RPMI8226 (cell line): ENCODE data around the gene REN.

Experiments
- DNase-seq: peaks from one replicate; pipeline ENCODE4 v3.0.0-alpha.2; 2015

The REN gene

DNA sequence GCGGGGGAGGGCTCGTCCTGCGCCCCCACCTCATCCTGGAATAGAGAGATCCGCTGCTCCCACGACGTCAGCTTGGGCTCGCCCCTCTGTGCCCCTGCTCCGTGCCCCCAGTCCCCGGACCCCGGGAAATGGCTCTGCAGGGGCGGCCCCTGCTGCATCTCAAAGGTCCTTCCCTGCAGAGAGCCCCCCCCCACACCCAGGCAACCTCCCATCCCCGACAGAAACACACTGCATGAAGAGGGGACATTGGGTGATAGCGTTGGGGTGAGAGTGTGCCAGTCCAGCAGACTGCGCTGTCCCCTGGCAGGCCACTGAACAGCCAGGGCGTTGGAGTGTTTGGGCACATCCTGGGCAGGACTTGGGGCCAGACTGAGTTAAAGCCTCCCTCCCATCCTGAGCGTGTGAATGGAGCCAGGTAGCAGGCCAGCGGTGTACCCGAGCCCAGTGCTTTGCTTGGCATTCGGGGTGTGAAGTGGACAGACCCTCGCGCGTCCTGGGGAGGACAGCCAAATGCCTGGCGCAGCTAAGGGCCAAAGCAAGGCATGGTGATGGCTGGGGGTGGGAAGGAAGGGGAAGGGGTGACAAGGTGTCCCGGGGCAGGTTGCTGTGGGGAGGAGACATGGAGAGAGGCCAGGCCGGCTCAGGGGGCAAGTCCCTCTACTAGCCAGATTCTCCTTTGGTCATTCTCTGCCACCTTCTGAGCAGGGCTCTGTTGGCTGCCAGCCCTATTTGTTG lies 13.7 kb downstream of the REN start:
- no peak for DNase-seq

DNA sequence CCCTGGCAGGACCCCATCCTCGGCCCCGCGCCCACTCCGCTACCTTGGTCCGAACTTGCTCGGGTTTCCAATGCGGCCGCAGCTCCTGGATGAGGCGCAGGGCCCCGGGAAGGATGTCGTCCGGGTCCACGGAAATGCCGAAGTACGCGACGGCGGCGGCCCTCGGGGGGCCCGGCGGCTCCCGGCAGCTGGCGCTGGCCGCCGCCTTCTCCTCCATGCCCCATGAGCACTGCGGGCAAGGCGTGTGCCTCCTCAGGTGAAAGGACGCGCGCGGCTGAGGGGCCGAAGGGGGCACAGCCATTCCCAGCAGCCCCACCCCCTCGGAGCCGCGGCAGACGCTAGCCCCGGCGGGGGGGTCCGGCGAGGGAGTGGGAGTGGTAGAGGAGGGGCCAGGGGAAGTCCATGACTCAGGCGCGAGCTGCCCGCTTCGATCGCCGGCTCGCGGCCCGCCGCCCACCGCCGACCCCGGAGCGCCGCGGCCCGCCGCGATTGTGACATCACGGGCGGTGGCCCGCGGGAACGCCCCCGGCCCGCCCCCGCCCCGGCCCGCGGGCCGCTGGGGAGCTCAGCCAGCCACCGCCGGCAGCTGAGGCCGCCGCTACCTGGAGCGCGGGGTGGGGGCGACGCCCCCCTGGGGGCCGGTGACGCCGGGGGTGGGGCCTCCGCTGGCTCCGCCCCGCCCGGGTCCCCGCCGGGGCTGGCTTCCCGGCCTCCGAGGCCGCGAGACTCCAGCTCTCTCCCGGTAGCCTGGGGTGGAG lies 14.4 kb downstream of the REN start, which contains the start of gene ETNK2:
ETNK2 (minus strand) TSS at position 493 of the 758 bp plus-strand sequence; CDS start at position 301, 192 bp downstream.
- DNase-seq: peak; percentile 19

DNA sequence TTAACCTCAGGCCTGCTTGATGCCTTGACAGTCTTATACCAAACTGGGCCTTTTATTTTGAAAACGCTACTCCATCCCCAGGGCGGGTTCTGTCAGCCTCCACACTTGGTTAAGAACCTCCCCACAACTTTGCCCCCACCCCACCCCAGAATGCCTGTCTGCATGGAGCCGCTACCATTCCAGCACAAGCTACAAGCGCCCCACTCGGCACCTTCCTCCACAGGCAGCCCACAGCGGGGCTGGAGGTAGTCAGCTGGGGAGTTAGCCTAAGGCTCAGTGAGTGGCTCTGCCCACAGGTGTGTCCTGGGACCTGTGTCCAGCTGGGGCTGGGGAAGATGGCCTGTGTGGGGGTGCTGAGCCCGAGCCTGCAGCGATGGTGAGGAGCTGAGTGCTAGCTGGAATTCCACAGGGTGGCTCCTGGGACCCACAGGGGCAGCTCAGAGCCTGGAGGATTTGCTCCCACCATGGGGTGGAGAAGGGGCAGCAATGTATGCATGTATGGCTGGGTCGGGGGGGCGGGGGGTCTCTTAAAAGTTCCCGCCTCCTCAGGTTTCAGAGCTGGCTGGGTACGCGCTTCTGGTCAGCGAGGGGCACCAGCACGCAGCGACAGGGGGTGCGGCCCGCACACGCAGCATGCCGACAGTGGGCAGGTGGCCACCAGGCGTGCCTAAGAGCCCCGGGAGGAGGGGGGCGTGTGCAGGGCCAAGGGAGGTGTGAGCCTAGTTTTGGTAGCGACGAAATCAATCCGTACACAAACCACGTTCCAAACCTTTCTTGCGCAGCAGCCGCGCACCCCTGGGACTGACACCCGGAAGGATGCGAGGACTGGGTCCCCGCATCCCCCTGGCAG lies 15.2 kb downstream of the REN start:
- no peak for DNase-seq

DNA sequence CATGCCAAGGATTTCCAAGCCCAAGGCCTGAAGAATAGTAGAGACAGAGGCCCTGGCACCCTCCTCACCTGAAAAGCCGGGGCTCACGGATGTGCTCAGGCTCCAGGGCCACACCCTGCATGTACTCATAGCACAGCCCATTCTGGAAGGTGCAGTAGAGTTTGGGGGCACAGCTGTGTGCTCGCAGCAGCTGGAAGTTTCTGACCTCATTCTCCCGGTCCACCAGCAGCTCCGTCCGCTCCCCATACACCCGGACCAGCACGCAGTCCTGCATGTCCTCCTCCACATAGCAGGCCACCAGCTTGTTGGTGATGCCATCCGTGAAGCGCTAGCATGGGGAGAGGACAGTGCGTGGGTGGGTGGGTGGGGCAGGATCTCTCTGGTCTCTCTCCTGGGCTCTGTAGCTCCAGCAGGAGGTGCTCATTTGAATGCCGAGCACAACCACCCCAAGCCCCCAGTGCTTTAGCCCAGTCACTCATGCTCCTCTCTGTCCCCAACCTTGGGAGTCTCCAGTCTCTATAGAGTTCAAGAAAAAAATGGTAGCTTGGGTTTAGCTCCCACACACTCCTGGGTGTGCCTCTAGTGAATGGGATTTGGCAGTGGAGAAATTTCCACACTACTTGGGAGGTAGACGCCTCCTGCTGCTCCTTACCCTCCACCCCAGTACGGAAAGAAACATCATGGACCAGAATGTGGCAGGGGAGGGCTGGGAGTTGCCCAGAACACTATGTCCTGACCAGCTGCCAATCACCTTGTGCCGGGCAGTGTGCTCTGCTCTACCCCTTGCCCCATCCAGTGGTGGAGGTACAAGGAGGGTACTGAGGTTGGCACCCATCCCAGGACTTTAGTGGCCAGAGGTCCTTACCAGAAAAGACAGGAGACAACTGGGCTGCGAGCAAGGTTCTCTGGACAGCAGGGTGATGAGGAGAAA lies 16.2 kb downstream of the REN start:
- DNase-seq: no peak

DNA sequence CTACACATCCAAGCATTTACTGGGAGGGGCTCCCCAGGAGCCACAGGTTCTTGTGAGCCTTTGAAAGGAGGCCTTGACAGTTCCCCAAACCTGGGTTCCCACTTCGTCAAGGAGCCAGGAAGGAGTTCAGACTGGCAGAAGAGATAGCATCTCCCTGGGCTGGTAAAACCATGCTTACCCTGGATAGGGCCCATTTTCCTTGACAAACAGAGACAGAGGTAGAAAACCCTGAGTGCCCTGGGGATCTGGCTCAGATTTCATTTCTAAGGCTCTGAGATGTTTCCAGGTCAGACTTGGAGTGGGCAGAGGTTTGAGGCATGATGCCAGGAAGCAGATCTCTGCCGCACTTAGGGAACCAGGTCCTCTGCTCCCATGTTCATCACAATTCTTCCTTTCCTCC lies 17.0 kb downstream of the REN start:
- no peak for DNase-seq

DNA sequence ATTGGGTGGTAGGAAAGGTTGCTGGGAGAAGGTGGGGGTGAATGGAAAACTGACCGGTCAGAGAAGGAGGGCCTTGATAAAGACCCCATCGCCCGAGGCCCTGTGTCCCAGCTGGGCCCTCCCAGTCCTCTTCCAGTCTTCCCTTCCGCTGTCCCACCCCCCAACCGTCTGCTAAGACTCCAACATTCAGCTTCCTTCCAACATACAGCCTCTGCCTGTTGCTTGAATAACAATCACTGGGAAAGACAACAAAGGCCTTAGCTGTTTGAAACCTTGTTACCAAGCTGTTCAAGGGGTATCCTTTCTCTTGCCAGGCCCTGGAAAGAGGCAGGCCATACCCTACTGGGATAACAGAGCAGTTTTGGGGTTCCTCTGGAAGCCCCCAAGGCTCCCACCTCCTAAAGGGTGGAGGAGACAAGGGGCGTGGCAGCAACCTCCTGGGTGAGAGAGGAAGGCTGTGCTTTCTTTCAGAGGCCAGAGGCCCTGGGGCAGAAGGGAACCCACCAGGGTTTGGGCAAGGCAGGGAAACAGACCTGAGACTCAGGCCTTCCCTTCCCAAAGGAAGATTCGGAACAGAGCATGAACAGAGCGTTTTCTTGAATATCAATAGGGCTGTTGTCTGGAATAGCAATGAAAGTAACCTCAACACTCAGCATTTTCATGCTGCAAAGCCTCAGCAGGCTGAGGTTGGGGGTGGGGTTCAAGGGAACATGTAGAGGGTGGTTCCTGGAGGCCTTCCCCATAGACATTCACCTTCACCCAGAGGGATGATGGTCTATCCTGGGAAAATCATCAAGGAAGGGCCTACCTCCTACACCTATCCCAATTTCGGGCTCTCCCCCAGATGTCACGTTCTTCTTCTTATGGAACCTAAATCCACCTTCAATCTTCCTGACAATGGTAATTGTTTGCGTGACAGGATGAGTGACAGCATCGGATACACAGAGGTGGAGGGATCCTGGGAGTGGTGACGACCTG lies 18.4 kb downstream of the REN start:
- DNase-seq: no peak

DNA sequence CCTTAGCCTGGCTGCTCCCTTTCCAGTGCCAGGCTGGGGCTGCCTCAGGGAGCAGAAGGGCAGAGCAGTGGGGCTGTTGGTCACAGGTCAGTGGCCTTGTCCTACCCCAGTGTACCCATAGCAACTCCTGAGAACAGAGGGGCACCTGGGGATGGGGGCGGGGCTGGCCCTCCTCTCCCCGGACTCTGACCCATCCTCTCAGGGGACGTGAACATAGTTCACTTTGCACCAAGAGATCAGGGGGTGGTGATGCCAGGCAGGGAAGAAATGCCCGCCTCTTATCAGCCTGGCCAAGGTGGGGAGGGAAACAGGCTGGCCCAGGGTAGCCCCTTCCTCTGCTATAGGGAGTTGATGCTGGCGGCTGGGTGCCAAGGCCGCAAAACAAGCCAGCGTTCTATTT lies 19.2 kb downstream of the REN start:
- DNase-seq: no peak

DNA sequence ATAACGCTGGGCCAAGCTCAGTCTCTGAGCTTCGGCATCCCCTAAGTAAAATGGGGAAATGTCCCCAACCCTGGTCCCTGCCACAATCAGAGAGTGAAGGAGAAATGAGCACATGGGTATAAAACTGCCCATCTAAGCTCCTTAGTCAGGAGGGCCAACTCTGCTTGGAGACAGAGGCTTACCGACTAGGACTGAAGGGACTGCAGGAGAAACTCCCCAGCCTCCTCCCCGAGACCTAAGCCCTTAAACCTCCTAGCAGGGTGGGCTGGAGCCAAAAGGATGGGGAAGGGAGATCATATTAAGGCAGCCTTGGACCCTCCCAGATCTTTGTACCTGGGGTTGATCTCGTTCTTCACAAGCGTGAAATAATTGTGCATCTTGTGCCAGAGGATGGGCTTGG lies 19.8 kb downstream of the REN start:
- no peak for DNase-seq

DNA sequence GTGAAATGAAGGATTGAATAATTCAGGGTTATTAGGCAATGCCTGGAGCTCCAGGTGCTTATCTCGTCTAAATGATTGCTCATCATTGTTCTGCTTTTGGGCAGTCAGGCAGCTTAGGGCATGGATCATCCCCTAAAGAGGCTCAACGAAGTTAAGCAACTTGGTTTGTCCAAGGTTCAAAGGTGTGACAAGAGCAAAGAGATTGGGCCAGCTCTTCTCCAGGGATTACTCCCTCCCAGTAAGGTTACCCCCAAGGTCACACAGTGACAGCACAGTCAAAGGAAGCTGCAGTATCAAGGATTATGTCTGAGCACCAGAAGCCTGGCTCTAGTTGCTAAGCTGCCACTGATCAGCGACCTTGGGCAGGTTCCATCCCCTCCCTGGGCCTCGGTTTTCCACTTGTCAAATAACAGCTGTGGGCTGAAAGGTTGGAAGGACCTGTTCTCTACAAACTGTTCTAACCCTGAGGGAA lies 21.1 kb downstream of the REN start:
- DNase-seq: no peak

DNA sequence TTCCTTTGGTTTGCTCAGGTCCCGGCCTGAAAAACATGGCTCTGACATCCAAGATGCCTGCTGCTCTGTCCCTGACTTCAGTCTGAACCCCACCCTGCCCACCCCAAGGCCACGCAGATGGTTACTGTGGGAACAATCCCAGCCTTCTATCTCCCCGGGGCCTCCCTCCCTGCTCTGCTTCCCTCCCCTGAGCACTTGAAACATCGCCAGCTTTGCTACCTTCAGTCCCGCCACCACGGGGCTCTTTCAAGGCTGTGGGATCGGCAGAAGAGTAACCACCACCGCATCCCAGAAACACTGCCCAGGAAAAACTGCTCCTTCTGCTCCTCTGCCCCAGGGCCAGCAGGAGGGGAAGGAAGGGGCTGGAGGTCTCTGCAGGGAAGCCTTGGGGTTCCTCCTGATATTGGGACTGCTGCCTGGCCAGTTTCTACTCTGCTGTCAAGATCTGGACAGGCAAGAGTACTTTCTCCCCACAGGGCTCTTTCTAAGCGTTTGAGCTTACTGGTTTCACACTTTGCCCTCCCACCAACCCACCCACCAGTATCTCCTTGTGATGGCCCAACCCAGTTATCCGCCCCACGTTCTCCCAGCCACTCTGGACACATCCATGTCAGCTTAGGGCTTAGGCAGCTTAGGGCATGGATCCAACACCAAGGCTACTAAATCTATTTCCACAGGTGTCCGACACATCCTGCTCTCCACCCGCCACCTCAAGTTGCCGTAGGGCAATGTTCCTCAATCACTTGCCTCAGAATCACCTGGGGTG lies 22.7 kb downstream of the REN start:
- no peak for DNase-seq

DNA sequence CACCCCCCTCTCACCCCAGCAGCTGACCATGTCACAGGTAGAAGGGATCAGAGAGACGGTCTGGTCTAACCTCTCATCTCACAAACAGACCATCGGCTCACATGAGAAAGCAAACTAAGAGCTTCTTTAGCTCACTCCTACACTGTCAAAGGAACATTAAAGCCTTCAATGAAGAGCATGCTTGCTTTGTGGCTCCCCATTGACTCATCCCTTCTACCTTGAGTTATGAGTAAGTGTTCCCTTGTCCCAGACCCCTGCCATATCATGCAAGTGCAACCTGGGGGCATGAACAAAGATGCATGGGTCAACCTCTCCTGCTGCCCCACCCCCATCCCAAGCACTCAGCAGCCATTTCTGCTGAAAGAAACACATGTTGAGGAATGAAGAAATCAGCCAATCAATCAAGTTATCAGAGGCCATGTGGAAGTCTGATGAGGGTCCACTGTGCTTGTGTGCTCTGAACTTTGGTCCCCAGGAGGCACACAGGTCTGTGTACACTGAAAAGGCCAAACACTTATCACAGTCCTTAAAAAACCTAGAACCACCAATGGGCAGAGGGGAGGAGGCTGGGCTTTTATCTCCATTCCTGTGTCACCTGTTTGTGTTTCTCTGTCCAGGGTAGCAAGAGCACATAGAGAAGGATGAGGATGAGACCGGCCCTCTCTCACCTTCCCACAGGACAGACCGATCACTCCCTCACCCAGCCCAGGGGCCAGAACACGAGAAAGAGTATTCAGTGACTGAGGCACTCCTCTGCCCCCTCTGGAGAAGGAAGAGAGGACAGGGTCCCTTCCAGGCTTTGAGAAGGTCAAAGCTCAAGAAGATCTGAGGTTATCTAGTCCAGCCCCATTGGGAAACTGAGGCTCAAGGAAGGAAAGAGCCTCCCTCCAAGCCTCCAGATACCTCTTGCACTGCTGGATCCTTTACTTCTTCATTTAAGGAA lies 23.8 kb downstream of the REN start:
- no peak for DNase-seq

DNA sequence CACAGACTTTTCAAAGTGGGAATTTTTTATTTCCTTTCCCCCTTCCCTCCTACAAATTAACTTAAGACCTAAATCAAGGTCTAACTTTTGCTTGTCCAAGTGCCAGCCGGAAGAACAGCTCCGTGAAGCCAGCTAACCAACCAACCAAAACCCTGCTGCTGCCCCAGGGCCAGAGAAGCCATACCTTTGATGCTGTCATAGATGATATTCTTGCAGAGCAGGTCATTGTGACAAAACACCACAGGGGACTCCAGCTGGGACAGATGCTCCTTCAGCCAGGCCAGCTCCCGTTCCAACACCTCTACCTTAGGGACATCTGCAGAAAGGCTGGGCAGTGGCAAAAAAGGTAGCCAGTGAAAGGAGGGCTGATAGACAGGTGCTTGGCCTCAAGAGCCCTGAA lies 25.0 kb downstream of the REN start:
- no peak for DNase-seq

DNA sequence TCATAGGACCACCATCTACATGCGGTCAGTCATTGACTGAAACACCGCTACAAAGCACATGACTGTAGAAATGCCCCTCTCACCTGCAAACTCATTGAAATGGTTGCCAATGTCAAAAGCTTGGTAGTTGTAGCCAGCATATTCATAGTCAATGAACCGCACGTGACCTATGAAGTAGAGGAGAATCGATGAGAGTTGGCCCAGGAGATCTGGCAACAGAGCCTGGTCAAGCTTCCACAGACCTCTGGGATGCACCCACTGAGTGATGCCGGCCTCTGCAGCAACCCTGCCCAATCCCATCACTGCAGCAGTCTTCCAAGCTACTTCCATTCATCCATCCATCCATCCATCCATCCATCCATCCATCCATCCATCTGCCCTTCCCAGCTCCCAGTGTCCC lies 26.2 kb downstream of the REN start:
- DNase-seq: no peak

DNA sequence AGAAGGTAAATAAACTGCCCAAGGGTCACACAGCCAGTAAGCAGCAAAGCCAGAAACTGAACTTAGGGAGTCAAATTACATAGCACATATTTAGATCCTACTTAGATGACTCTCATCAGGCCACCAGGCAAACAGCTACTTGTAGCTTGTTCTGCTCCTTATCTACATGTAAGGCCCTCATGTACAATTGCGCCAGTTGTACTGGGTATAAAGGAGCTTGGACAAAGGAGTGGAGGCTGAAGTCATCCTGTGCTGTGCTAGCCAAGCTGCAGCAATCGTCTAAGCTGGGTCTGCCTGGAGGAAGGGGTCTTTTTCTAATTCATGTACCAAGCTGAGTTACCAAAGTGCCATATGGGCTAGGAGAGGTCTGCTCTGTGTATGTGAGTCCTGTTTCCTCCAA lies 27.0 kb downstream of the REN start:
- DNase-seq: no peak

DNA sequence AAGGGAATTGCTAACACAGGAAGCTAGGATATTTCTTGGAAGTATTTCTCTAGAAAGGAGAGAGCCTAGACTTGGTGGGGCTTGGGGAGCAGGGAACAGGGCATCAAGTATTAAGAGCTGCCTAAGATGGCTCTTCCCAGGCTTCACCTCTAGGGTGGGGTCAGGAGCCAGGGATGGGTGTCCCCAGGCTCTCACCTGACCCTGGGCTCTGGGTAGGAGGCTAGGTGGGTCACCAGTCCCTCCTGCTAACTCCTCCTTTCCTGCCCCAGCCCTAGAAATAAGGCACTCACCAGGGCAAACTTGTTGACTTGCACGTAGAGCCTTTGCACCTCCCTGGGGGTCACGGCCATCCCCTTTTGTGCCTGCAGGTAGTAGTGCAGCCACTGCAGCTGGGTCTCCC lies 29.3 kb downstream of the REN start:
- DNase-seq: no peak

DNA sequence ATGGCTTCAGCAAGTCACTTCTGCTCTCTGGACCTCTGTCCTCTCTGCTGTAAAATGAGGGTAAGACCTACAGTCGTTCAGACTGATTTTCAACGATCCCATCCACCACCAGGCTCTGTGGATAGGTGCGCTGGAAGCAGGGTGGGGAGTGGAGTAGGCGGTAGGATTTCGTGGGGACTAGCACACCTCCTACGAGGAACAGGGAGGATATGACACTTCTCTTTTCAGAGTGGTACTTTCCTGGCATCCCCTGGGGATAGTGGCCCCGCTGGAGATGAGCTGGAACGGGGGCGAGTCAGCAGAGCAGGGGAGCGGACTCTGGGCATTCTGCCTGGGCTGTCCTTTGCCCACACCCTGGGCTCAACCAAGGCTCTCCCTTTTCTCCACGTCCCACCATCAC lies 32.0 kb downstream of the REN start:
- DNase-seq: no peak

DNA sequence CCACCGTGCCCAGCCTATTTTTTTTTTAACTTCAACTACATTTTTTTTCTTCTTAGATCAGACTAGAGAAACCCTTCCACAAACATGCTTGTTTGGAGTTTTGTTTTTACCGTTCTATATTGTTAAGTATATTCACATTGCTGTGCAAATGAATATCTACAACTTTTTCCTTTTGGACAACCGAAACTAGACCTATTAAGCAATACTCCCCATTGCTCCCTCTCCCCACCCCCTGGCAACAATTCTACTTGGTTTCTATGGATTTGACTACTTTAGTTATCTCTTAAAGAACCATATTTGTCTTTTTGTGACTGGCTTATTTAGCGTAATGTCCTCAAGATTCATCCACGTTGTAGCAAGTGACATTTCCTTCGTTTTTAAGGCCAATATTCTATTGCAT lies 33.4 kb downstream of the REN start:
- no peak for DNase-seq

DNA sequence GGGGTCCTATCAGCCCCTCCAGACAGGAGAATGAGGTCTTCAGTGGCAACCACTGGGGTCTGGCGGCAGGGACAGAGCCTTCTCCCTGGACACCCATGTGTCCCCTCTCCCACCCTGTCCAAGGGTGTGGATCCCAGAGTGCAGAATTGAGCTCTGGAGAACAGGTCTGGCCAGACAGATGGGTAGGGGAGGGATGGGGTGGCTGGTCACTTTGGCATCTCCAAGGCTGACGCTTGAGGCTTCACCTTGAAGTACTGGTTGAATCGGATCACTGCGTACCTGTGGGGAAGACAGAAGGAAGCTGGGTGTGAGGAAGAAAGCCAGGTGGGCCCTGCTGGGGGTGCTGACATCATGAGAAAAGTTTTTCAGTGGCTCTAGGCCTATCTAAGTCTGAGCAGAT lies 34.2 kb downstream of the REN start:
- no peak for DNase-seq
